GM19043 (cell line): ENCODE measurements around the gene RRAD.
A peak's percentile ranks its signal among the peaks of the same experiment; 100 is the strongest.

ENCODE experiments used
- ATAC-seq: cut with Tn5 transposase; IDR thresholded peaks from one replicate; pipeline ENCODE4 v1.9.1; 2021; ENCODE audit warnings: low read depth; ENCODE audit not compliant: unreplicated experiment

RRAD gene

GRCh38 chr16:66886914-66887313, 38.4 kb downstream of the RRAD start:
- no peak for ATAC-seq

GRCh38 chr16:66886321-66886720, 39.0 kb downstream of the RRAD start:
- ATAC-seq: no peak

DNA sequence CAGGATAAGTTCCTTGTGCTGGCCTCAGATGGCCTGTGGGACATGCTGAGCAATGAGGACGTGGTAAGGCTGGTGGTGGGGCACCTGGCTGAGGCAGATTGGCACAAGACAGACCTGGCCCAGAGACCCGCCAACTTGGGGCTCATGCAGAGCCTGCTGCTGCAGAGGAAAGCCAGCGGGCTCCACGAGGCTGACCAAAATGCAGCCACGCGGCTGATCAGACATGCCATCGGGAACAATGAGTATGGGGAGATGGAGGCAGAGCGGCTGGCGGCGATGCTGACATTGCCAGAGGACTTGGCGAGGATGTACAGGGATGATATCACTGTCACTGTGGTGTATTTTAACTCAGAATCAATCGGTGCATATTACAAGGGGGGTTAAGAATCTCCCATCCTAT, 39.8 kb downstream of the RRAD start:
- no peak for ATAC-seq

GRCh38 chr16:66882702-66883101, 42.6 kb downstream of the RRAD start:
- no peak for ATAC-seq

GRCh38 chr16:66881964-66882508, 43.3 kb downstream of the RRAD start:
- no peak for ATAC-seq

- no peak for ATAC-seq
These were observed 43.8 kb downstream of the RRAD start for GRCh38 chr16:66881560-66881959.

DNA sequence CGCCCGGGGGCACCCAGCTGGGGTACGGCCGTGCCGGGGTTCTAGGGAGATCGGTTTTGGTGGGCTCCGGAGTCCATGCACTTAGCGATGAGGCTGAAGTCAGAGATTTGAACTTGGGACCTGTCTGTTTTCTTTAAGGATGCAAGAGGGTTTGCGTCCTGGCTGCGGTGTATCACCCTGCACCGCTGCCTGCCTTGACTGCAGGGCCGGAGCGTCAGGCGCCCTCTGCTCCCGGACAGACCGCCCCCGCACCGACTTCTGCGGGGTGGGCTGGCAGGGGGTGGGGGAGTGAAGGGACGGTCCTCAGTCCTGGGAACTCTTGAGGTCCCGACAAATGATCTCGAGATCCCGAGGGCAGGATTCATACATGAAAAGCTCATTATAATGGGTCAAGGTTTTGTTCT, 44.3 kb downstream of the RRAD start:
- no peak for ATAC-seq

- peak; percentile 97 for ATAC-seq
These were observed 44.9 kb downstream of the RRAD start, which contains the start of gene PDP2 for GRCh38 chr16:66880288-66881013. Gene PDP2, plus strand, starts transcription at chr16:66880515. Its CDS starts 3,770 bp downstream, at chr16:66884285.

DNA sequence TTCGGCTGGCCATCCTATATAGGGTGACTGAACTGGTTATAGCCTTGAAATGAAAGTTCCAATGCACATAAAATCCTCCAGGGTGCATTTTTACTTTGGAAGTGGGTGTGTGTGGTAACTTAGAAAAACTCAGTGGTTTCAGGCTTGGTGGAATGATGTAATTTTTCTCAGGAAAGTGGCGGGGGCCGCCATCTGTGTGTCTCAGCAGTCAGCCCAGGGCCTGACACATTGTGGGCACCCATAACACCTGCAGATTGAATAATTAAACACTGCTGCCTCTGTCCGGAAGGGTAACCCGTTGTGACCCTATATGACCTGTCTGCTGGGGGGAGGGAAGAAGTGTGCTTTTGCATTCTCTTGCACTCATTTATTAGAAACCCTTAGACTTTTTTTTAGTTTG, 47.3 kb downstream of the RRAD start:
- ATAC-seq: no peak

GRCh38 chr16:66874079-66874775, 51.1 kb downstream of the RRAD start:
- no peak for ATAC-seq

GRCh38 chr16:66873685-66874055, 51.7 kb downstream of the RRAD start:
- no peak for ATAC-seq

DNA sequence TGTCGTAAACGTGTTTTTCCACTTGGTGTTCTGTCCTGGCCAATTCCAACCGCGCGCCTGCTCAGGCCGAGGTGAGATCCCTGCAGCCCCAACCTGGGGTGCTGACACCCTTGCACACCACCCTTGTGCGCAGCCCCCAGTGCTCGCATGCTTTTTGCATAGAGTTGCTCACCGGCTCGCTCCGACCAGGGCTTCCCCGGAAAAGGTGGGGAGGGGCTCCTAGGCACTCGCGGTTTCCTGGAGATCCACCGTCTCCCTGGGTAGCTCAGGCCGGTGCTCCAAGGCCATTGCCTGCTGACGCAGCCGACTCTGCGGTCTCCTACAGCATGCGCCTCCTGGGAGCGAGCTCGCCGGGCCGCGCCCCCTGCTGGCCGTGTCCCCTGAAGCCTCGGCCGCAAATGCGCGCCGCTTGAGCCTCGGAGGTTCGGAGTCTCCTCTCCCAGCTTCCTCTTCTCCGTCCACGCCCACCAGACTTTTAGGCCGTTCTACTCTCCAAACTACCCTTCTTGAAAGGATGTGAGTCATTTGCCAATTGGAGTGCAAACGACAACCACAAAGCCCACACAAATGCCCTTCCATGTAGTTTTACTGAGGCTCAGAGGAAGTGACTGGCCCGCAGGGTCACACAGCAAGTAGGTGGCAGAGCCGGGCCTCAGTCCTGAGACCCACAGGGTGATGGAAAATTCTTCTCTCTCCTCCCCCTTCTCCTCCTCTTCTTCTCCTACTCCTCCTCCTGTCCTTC, 52.2 kb downstream of the RRAD start:
- ATAC-seq: peak; percentile 77

GRCh38 chr16:66872559-66872942, 52.8 kb downstream of the RRAD start:
- no peak for ATAC-seq

DNA sequence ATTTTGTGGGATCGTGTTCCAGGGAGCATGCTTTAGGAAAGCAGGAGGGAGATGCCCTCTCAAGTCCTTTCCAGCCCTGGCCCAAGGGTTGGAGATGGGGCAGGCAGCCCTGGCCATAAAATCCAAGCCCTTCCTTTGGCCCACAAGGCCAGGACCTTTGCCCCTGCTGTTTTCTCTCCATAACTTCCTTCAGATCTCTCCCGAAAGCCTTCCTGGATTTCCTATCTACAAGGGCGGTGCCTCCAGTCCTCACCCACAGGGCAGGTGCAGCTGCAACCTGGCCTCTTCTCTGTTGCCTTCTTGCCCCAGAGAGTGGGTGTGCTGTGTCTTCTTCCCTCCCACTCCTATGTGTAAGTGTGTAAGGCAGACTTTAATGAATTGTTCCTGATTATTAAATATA, 53.5 kb downstream of the RRAD start:
- ATAC-seq: no peak
